HG03457 (cell line): ENCODE results near the gene COL9A1.

Experiments
- ATAC-seq: cut with Tn5 transposase; IDR thresholded peaks from one replicate; pipeline ENCODE4 v1.9.1; 2021; ENCODE audit warnings: moderate number of reproducible peaks; ENCODE audit not compliant: unreplicated experiment

COL9A1 gene

DNA sequence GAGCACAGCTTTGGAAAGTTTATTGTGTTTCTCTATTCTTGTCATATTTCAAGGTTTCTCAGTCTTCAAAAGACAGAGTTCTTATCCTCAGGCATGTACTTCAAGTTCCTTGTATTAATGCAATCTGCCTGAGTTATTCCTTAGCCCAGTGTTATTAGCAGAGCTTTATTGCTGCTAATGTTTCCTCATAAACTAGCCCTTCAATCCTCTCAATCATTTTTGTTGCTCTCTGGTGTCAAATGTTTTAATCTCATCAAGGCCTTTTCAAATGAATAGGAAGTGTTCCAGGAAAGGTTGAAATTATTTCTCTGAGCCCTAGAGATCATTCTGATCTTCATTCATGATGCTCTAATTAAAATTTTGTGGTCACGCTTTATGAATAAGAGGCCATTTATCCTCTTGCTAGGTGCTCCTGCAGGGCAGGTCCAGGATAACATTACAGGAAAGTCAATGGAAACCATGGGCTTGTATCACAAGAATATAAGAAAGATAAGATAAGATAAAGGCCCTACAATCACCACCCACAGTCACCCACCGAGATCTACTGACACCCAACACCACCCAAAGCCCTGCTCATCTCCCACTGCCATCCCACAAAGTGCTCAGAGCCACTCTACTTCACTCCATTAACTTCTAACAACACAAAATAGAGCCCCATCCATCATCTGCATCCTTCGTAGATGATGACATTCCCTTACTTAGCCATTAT, 125.9 kb downstream of the COL9A1 start:
- ATAC-seq: no peak

DNA sequence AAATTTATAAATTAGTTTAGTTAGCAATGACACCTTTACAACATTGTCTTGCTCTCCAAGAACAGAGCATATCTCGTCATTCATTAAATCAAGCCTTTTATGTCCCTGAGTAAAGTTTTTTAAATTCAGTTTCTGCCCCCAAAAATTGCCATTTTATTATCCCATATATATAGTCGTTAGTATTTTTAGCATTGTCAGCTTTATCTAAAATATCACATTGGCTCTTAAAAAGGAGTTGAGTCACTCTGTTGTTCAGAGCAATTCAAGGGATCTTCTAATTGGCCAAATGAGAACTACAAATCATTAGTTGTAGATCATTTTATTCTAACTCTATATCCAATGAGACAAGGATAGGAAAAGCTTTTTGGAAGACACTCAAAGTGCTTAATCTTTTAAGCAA, 127.1 kb downstream of the COL9A1 start:
- no peak for ATAC-seq

DNA sequence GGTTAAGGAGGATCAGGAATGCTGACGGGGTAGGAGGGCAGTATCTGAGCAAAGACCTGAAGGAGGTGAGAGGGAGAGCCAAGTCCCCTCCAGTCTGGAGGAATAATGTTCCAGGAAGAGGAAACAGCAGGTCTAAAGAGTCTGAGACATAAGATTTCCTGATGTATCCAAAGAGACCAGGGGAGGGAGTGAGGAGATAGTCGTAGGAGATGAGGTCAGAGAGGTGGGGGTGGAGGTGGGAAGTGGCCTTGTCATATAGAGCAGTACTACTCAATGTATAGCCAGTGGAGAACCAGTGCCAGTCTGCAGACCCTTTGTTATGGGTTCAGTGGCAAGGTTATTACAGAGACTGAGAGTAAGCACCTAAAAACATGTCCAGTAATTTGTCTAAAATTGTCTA, 130.6 kb downstream of the COL9A1 start:
- ATAC-seq: no peak

DNA sequence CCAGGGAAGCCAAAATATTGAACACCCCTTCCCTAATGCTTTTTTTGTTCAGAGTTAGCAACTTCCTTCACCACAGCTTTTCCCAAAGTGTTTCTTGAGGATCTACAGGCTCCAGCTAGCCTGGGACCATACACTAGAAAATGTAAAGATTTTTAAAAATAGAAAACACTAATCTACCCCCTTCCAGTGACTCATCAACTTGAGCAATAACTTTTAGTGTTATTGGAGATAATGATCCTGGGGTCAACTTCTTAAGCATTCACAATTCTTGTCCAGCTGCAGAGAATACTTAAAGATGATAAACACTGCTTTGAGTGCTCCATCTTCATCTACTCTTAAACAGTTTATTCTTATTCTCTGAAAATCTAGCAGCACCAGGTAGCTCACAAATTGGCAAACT, 131.6 kb downstream of the COL9A1 start:
- ATAC-seq: no peak

DNA sequence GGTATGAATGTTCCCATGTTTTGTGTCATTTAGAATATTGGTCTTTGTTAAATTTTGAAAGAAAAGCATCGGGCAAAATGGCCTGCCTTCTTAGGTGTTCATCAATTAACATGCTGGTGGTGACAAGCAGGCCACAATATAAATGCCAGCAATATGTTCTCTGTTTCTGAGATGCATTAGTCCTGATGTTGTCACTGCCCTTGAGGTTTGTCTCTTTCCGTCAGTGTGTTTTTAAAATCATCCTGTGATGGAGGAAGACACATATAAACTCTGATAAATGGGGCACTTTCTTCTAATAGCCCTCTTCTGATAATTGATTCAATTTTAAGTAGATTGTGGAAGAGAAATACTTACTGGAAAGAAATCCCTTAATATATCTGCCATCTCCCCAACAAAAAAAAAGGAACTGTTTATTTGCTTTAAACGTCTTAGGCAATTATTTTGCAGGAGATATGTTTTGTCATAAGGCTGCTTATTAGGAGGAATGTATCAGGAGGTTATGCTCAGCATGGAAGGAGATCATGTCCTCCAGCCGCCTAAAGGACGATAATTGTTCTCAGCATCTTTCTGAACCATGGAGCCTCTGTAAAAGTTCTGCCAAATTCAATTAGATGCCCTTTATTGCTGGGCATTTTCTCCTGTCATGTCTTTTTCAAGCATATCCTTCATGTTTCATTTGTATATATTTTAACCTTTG, 134.1 kb downstream of the COL9A1 start:
- no peak for ATAC-seq
